HEK293 (cell line): ENCODE results near the gene PRRG4.

Experiments
- CTCF ChIA-PET: fragments of 350-600 bp; formaldehyde crosslinking; extraction: SDS; loops from one replicate; lab custom pipeline; 2021; ENCODE audit warnings: antibody characterized with exemption; lab: Yijun Ruan, JAX
- POLR2A ChIA-PET: fragments of 300-600 bp; formaldehyde crosslinking; extraction: SDS; loops from one replicate; lab custom pipeline; 2020; ENCODE audit warnings: antibody characterized with exemption, inconsistent platforms; lab: Yijun Ruan, JAX
- H3K27ac ChIP-seq: fragments of 200-500 bp; sonication (Bioruptor generic); 2 replicates; pipeline ENCODE4 v1.5.1; 2014; ENCODE audit warnings: low read depth, low read length, control low read depth, inconsistent platforms; ENCODE audit errors: extremely low read depth
- H3K36me3 ChIP-seq, 2 experiments: fragments of 200-500 bp in 1 of 2; sonication (Bioruptor generic) in 1 of 2; 1 replicate in 1 of 2; 2 replicates in 1 of 2; pipeline ENCODE4 v1.5.1; 2014 to 2017; ENCODE audit warnings: inconsistent platforms in 2 of 2, low read length in 2 of 2; ENCODE audit not compliant: control insufficient read depth in 2 of 2, insufficient read depth in 1 of 2
- H3K4me1 ChIP-seq: fragments of 200-500 bp; sonication (Bioruptor generic); 2 replicates; pipeline ENCODE4 v1.5.1; 2014; ENCODE audit warnings: mild to moderate bottlenecking, low read length, inconsistent platforms; ENCODE audit not compliant: control insufficient read depth, insufficient read depth
- H3K4me3 ChIP-seq: 2 replicates; pipeline ENCODE4 v1.5.1; 2011; ENCODE audit warnings: low read depth, mild to moderate bottlenecking, control low read depth, low read length, moderate library complexity
- H3K9me3 ChIP-seq: fragments of 200-500 bp; sonication (Bioruptor generic); 2 replicates; pipeline ENCODE4 v1.5.1; 2014; ENCODE audit warnings: low read depth, low read length, inconsistent platforms; ENCODE audit not compliant: control insufficient read depth, insufficient read depth
- BCL6B ChIP-seq: fragments of 450-650 bp; formaldehyde crosslinking; IDR thresholded peaks from 2 replicates; pipeline ENCODE4 v1.5.1; 2017; ENCODE audit warnings: missing biosample characterization, missing genetic modification characterization
- HIC1 ChIP-seq: fragments of 450-650 bp; formaldehyde crosslinking; IDR thresholded peaks from 2 replicates; pipeline ENCODE4 v1.5.1; 2016; ENCODE audit warnings: missing biosample characterization, missing genetic modification characterization
- INSM2 ChIP-seq: fragments of 450-650 bp; formaldehyde crosslinking; IDR thresholded peaks from 2 replicates; pipeline ENCODE4 v1.5.1; 2016; ENCODE audit warnings: missing biosample characterization, missing genetic modification characterization
- KLF1 ChIP-seq: fragments of 450-650 bp; formaldehyde crosslinking; IDR thresholded peaks from 2 replicates; pipeline ENCODE4 v1.5.1; 2016; ENCODE audit warnings: missing biosample characterization, missing genetic modification characterization
- MEIS1 ChIP-seq: sonication (generic); formaldehyde crosslinking; IDR thresholded peaks from 2 replicates; pipeline ENCODE4 v1.8.1; 2022; ENCODE audit warnings: missing genetic modification reagents, mild to moderate bottlenecking, borderline replicate concordance
- TCF7L2 ChIP-seq: IDR thresholded peaks from 2 replicates; pipeline ENCODE4 v1.6.1; 2011; ENCODE audit warnings: low read depth, mild to moderate bottlenecking, inconsistent platforms, low read length, moderate library complexity, borderline replicate concordance
- YY2 ChIP-seq: fragments of 450-650 bp; formaldehyde crosslinking; IDR thresholded peaks from 2 replicates; pipeline ENCODE4 v1.5.1; 2016; ENCODE audit warnings: missing biosample characterization, missing genetic modification characterization
- ZBTB21 ChIP-seq: fragments of 450-650 bp; formaldehyde crosslinking; IDR thresholded peaks from 2 replicates; pipeline ENCODE4 v1.5.1; 2017; ENCODE audit warnings: missing biosample characterization, missing genetic modification characterization
- ZNF174 ChIP-seq: fragments of 450-650 bp; formaldehyde crosslinking; IDR thresholded peaks from 2 replicates; pipeline ENCODE4 v1.5.0; 2017; ENCODE audit warnings: missing biosample characterization, mild to moderate bottlenecking, missing genetic modification characterization
- ZNF2 ChIP-seq: fragments of 450-650 bp; formaldehyde crosslinking; IDR thresholded peaks from 2 replicates; pipeline ENCODE4 v1.5.1; 2016; ENCODE audit warnings: missing biosample characterization, missing genetic modification characterization
- ZNF266 ChIP-seq: fragments of 450-650 bp; formaldehyde crosslinking; IDR thresholded peaks from 2 replicates; pipeline ENCODE4 v1.5.1; 2016; ENCODE audit warnings: missing biosample characterization, missing genetic modification characterization, low read depth
- ZNF280C ChIP-seq: fragments of 450-650 bp; formaldehyde crosslinking; IDR thresholded peaks from 2 replicates; pipeline ENCODE4 v1.5.1; 2016; ENCODE audit warnings: missing biosample characterization, missing genetic modification characterization
- ZNF292 ChIP-seq: fragments of 450-650 bp; formaldehyde crosslinking; IDR thresholded peaks from 2 replicates; pipeline ENCODE4 v1.5.1; 2016; ENCODE audit warnings: low read depth, missing biosample characterization, missing genetic modification characterization, borderline replicate concordance
- ZNF302 ChIP-seq: fragments of 450-650 bp; formaldehyde crosslinking; IDR thresholded peaks from 2 replicates; pipeline ENCODE4 v1.5.1; 2016; ENCODE audit warnings: missing biosample characterization, missing genetic modification characterization, low read depth
- ZNF37A ChIP-seq: fragments of 450-650 bp; IDR thresholded peaks from 2 replicates; pipeline ENCODE4 v1.5.1; 2018; ENCODE audit warnings: missing biosample characterization, missing genetic modification characterization
- ZNF398 ChIP-seq: fragments of 450-650 bp; formaldehyde crosslinking; IDR thresholded peaks from 2 replicates; pipeline ENCODE4 v1.5.1; 2017; ENCODE audit warnings: missing biosample characterization, missing genetic modification characterization
- ZNF426 ChIP-seq: fragments of 450-650 bp; formaldehyde crosslinking; IDR thresholded peaks from 2 replicates; pipeline ENCODE4 v1.5.1; 2017; ENCODE audit warnings: missing biosample characterization, missing genetic modification characterization, mild to moderate bottlenecking, inconsistent platforms, moderate library complexity
- ZNF514 ChIP-seq: fragments of 450-650 bp; formaldehyde crosslinking; IDR thresholded peaks from 2 replicates; pipeline ENCODE4 v1.5.1; 2016; ENCODE audit warnings: missing biosample characterization, missing genetic modification characterization
- ZNF521 ChIP-seq: fragments of 450-650 bp; formaldehyde crosslinking; IDR thresholded peaks from 2 replicates; pipeline ENCODE4 v1.5.1; 2017; ENCODE audit warnings: missing biosample characterization, mild to moderate bottlenecking, missing genetic modification characterization
- ZNF585B ChIP-seq: fragments of 450-650 bp; formaldehyde crosslinking; IDR thresholded peaks from 2 replicates; pipeline ENCODE4 v1.5.1; 2016; ENCODE audit warnings: missing biosample characterization, missing genetic modification characterization
- ZNF658 ChIP-seq: fragments of 450-650 bp; formaldehyde crosslinking; IDR thresholded peaks from 2 replicates; pipeline ENCODE4; 2016; ENCODE audit warnings: missing biosample characterization, missing genetic modification characterization
- ZNF664 ChIP-seq: fragments of 450-650 bp; formaldehyde crosslinking; IDR thresholded peaks from 2 replicates; pipeline ENCODE4 v1.5.1; 2016; ENCODE audit warnings: missing biosample characterization, missing genetic modification characterization
- ZNF670 ChIP-seq: fragments of 450-650 bp; formaldehyde crosslinking; IDR thresholded peaks from 2 replicates; pipeline ENCODE4 v1.5.1; 2016; ENCODE audit warnings: missing biosample characterization, missing genetic modification characterization, low read depth
- ZNF677 ChIP-seq: fragments of 450-650 bp; IDR thresholded peaks from 2 replicates; pipeline ENCODE4 v1.5.0; 2018; ENCODE audit warnings: missing biosample characterization, mild to moderate bottlenecking, missing genetic modification characterization, moderate library complexity
- ZNF707 ChIP-seq: fragments of 450-650 bp; formaldehyde crosslinking; IDR thresholded peaks from 2 replicates; pipeline ENCODE4 v1.5.1; 2016; ENCODE audit warnings: missing biosample characterization, missing genetic modification characterization
- ZNF791 ChIP-seq: fragments of 450-650 bp; formaldehyde crosslinking; IDR thresholded peaks from 2 replicates; pipeline ENCODE4 v1.5.1; 2016; ENCODE audit warnings: missing biosample characterization, missing genetic modification characterization
- ZSCAN30 ChIP-seq: fragments of 450-650 bp; IDR thresholded peaks from 2 replicates; pipeline ENCODE4 v1.5.1; 2018; ENCODE audit warnings: missing biosample characterization, mild to moderate bottlenecking, missing genetic modification characterization, moderate library complexity

PRRG4 gene

GRCh38 chr11:32794439-32794838 is 35.3 kb upstream of the PRRG4 start, which contains the start of gene CCDC73:
TSS of gene CCDC73 (minus strand) at chr11:32794662. CDS start at chr11:32760243, 34,419 bp downstream.
- TF ChIP-seq KLF1 (tag by site-specific recombination) (no peak), YY2 (no peak), MEIS1 (CRISPR knock-in tag) (no peak), ZNF174 (tag by site-specific recombination) (no peak), ZNF2 (tag by site-specific recombination) (no peak), ZNF585B (no peak), ZNF707 (tag by site-specific recombination) (no peak), INSM2 (tag by site-specific recombination) (no peak), ZNF521 (tag by site-specific recombination) (no peak), ZNF266 (tag by site-specific recombination) (no peak), ZBTB21 (tag by site-specific recombination) (no peak), TCF7L2 (no peak), ZNF664 (tag by site-specific recombination) (no peak), ZNF398 (tag by site-specific recombination) (no peak), ZNF37A (no peak)
- TF ChIP-seq, all 188 proteins: peak for 0
- no peak within 1 kb of the TSS for H3K27ac ChIP-seq
- H3K4me1 ChIP-seq: no peaks in the 10 kb centered on the region
- POLR2A ChIA-PET: no interaction called here
- no peaks in the 10 kb centered on the region for H3K36me3 ChIP-seq
- CTCF ChIA-PET: interaction anchor here (0.6 to 1.1 kb wide), 5 partner anchors 80 to 1008 kb away, joined by 3 to 5 read pairs (median 4); no protein-coding TSS in a partner anchor
- no peak within 1 kb of the TSS for H3K4me3 ChIP-seq
- no peaks in the 10 kb centered on the region for H3K9me3 ChIP-seq

- no peak overlapping the region for H3K27ac ChIP-seq
- H3K9me3 ChIP-seq: no peaks in the 10 kb centered on the region
- TF ChIP-seq ZSCAN30: no peak
- no peak for TF ChIP-seq ZNF677 (tag by site-specific recombination)
- no peak for TF ChIP-seq BCL6B (tag by site-specific recombination)
- no peak for TF ChIP-seq ZNF791
- TF ChIP-seq ZNF426 (tag by site-specific recombination): no peak
- TF ChIP-seq TCF7L2: no peak
- TF ChIP-seq ZNF280C (tag by site-specific recombination): no peak
- TF ChIP-seq ZNF521 (tag by site-specific recombination): no peak
- TF ChIP-seq ZNF658 (tag by site-specific recombination): no peak
- TF ChIP-seq ZNF670 (tag by site-specific recombination): no peak
- no peak for TF ChIP-seq ZNF302 (tag by site-specific recombination)
- no peak for TF ChIP-seq ZNF292 (tag by site-specific recombination)
- TF ChIP-seq HIC1 (tag by site-specific recombination): no peak
- no peak for TF ChIP-seq ZNF514 (tag by site-specific recombination)
- H3K4me1 ChIP-seq: no peaks in the 10 kb centered on the region
- CTCF ChIA-PET: interaction anchor here (0.8 to 0.9 kb wide), 2 partner anchors 14 to 47 kb away, joined by 3 to 6 read pairs; no protein-coding TSS in a partner anchor
- no peak overlapping the region for H3K4me3 ChIP-seq
- no peaks in the 10 kb centered on the region for H3K36me3 ChIP-seq
- POLR2A ChIA-PET: no interaction called here
Measured at GRCh38 chr11:32796425-32796824, 33.3 kb upstream of the PRRG4 start.
